ENCODE results near the gene INO80B.

GRCh38 chr2:74491648-74492544, 37.0 kb downstream of the INO80B start:
- TF ChIP-seq POLR2A (IDR thresholded peaks at IDR 0.05) (no peak), CTCF (IDR thresholded peaks at IDR 0.05) (no peak)
